K562 (cell line): Measurements from ENCODE around the gene ELMOD1. TPM values are rescaled to one million over a fixed set of nuclear protein-coding genes. Genes with fewer than 3 reads are reported as not detected.

Experiments
- ATAC-seq: fragments of 200-7000 bp; cut with Tn5 transposase; 3 replicates; pipeline ENCODE4 v1.9.1; 2020; ENCODE audit warnings: moderate library complexity
- BruUV-seq: library from RNA; stranded (reverse); fragments of 400-500 nt; replicated peaks from 2 replicates; lab custom pipeline; 2021; lab: Mats Ljungman, UMichigan
- CTCF ChIA-PET: fragments of 300-600 bp; formaldehyde crosslinking; extraction: SDS; loops from one replicate; lab custom pipeline; 2021; ENCODE audit warnings: low intra/inter-chr PET ratio; lab: Yijun Ruan, JAX
- POLR2A ChIA-PET: fragments of 300-600, 350-650 bp; sonication (Branson Sonifier 250); formaldehyde crosslinking; extraction: SDS; loops from one replicate; lab custom pipeline; 2021; ENCODE audit warnings: antibody characterized with exemption, inconsistent platforms; lab: Yijun Ruan, JAX
- DNase-seq, 4 experiments: peaks; one replicate each; pipeline versions ENCODE4 v3.0.0 to v3.0.0-alpha.2; 2011 to 2018; ENCODE audit warnings: low spot score in 3 of 4, mixed read lengths in 3 of 4; ENCODE audit errors: extremely low read depth in 1 of 4
- FAIRE-seq: peaks from 2 replicates; lab custom pipeline; 2011; peaks lifted over from hg19 to GRCh38; lab: Jason Lieb, UNC
- H2AFZ ChIP-seq: 2 replicates; pipeline ENCODE4 v1.6.0; 2011; ENCODE audit warnings: low read depth, low read length, control low read depth, inconsistent platforms
- H3K27ac ChIP-seq: fragments of 200-600 bp; 3 replicates; pipeline ENCODE4 v1.8.0; 2011; ENCODE audit warnings: low read depth, mild to moderate bottlenecking, control low read depth, inconsistent platforms, low read length, moderate library complexity, mixed read lengths; ENCODE audit errors: extremely low read depth
- H3K27me3 ChIP-seq, 2 experiments: fragments of 300-600 bp in 1 of 2; 2 replicates in 1 of 2; 3 replicates in 1 of 2; pipeline versions ENCODE4 v1.6.0 to v1.8.0; 2011; ENCODE audit warnings: inconsistent platforms in 2 of 2, low read length in 2 of 2, mild to moderate bottlenecking in 1 of 2, mixed read lengths in 1 of 2, moderate library complexity in 1 of 2; ENCODE audit not compliant: control insufficient read depth in 2 of 2, insufficient read depth in 2 of 2
- H3K36me3 ChIP-seq: fragments of 300-600 bp; 3 replicates; pipeline ENCODE4 v1.8.0; 2011; ENCODE audit warnings: mild to moderate bottlenecking, low read length, inconsistent platforms; ENCODE audit not compliant: control insufficient read depth, insufficient read depth
- H3K4me1 ChIP-seq, 2 experiments: fragments of 200-600 bp in 1 of 2; replicated peaks in 1 of 2; 2 replicates in 1 of 2; 3 replicates in 1 of 2; pipeline versions ENCODE4 v1.5.1 to v1.8.0; 2011; ENCODE audit warnings: inconsistent platforms in 2 of 2, low read length in 2 of 2, mild to moderate bottlenecking in 1 of 2, mixed read lengths in 1 of 2, moderate library complexity in 1 of 2; ENCODE audit not compliant: control insufficient read depth in 2 of 2, insufficient read depth in 2 of 2
- H3K4me2 ChIP-seq: 2 replicates; pipeline ENCODE4 v1.6.1; 2011; ENCODE audit warnings: low read length, control low read depth, inconsistent platforms, mixed read lengths; ENCODE audit not compliant: insufficient read depth
- H3K4me3 ChIP-seq: fragments of 200-600 bp; sonication (generic), shearing (Covaris generic); 2 replicates; pipeline ENCODE4 v1.5.1; 2016; ENCODE audit warnings: control low read depth, inconsistent platforms
- H3K79me2 ChIP-seq: fragments of 200-600 bp; 3 replicates; pipeline ENCODE4 v1.8.0; 2011; ENCODE audit warnings: low read length, inconsistent platforms; ENCODE audit not compliant: control insufficient read depth, insufficient read depth
- H3K9ac ChIP-seq, 2 experiments: 2 replicates each; pipeline versions ENCODE4 v1.6.0 to v1.6.1; 2011; ENCODE audit warnings: low read depth in 2 of 2, low read length in 2 of 2, control low read depth in 1 of 2, inconsistent platforms in 1 of 2, mild to moderate bottlenecking in 1 of 2, mixed read lengths in 1 of 2; ENCODE audit not compliant: insufficient read depth in 1 of 2
- H3K9me1 ChIP-seq: one replicate; pipeline ENCODE4 v1.6.0; 2011; ENCODE audit warnings: inconsistent platforms, mild to moderate bottlenecking, low read length, moderate library complexity; ENCODE audit not compliant: control insufficient read depth, insufficient read depth
- H3K9me3 ChIP-seq: replicated peaks from 2 replicates; pipeline ENCODE4 v1.5.1; 2011; ENCODE audit warnings: low read depth, low read length, inconsistent platforms; ENCODE audit not compliant: control insufficient read depth, insufficient read depth
- H4K20me1 ChIP-seq: replicated peaks from 2 replicates; pipeline ENCODE4 v1.6.1; 2011; ENCODE audit warnings: low read length, inconsistent platforms, mixed read lengths; ENCODE audit not compliant: control insufficient read depth, insufficient read depth
- BRD4 ChIP-seq: fragments of 200-600 bp; sonication (generic); IDR thresholded peaks from 2 replicates; pipeline ENCODE4 v1.6.1; 2017; ENCODE audit warnings: inconsistent platforms
- CBFA2T2 ChIP-seq: fragments of 450-650 bp; conservative IDR thresholded peaks from 2 replicates; pipeline ENCODE4 v1.6.1; 2017; ENCODE audit warnings: mild to moderate bottlenecking
- ILF3 ChIP-seq: fragments of 450-650 bp; IDR thresholded peaks from 2 replicates; pipeline ENCODE4 v1.6.1; 2018; ENCODE audit warnings: antibody characterized with exemption, mild to moderate bottlenecking, moderate library complexity, borderline replicate concordance
- MBD2 ChIP-seq: sonication (generic); IDR thresholded peaks from 2 replicates; pipeline ENCODE4 v1.6.1; 2016; ENCODE audit warnings: low read depth, borderline replicate concordance
- PYGO2 ChIP-seq: fragments of 450-650 bp; IDR thresholded peaks from 2 replicates; pipeline ENCODE4 v1.6.1; 2016; ENCODE audit warnings: mild to moderate bottlenecking, missing genetic modification characterization, moderate library complexity, missing compliant biosample characterization
- RBFOX2 ChIP-seq: fragments of 200-400 bp; formaldehyde crosslinking; IDR thresholded peaks from 2 replicates; pipeline ENCODE4 v1.6.1; 2017; ENCODE audit warnings: low read depth, mild to moderate bottlenecking, low read length, moderate library complexity
- SAFB2 ChIP-seq: fragments of 200-400 bp; formaldehyde crosslinking; IDR thresholded peaks from 2 replicates; pipeline ENCODE4 v1.6.1; 2018; ENCODE audit warnings: borderline replicate concordance, low read length, low read depth, moderate library complexity; ENCODE audit not compliant: severe bottlenecking
- SIX5 ChIP-seq, 2 experiments: IDR thresholded peaks; 2 replicates each; pipeline ENCODE4 v1.6.1; 2011; ENCODE audit warnings: low read length in 2 of 2, borderline replicate concordance in 1 of 2, low read depth in 1 of 2, mild to moderate bottlenecking in 1 of 2, moderate library complexity in 1 of 2; ENCODE audit not compliant: insufficient read depth in 1 of 2
- TAF15 ChIP-seq: fragments of 200-400 bp; formaldehyde crosslinking; IDR thresholded peaks from 2 replicates; pipeline ENCODE4 v1.6.1; 2017; ENCODE audit warnings: mild to moderate bottlenecking, low read depth, low read length, moderate library complexity
- TBP ChIP-seq: optimal IDR thresholded peaks from 2 replicates; pipeline ENCODE3; 2011; ENCODE audit warnings: low read depth, low read length, improper control_type of control experiment
- TFAP4 ChIP-seq: sonication (generic); formaldehyde crosslinking; IDR thresholded peaks from 2 replicates; pipeline ENCODE4 v1.8.0; 2022; ENCODE audit warnings: missing genetic modification reagents, mild to moderate bottlenecking, moderate library complexity, borderline replicate concordance
- U2AF2 ChIP-seq: fragments of 200-400 bp; formaldehyde crosslinking; optimal IDR thresholded peaks from 2 replicates; pipeline ENCODE3; 2017; ENCODE audit warnings: low read depth, mild to moderate bottlenecking, low read length
- YBX1 ChIP-seq: fragments of 450-650 bp; IDR thresholded peaks from 2 replicates; pipeline ENCODE4 v1.7.1; 2016; ENCODE audit warnings: mild to moderate bottlenecking
- ZBTB5 ChIP-seq: fragments of 450-650 bp; IDR thresholded peaks from 2 replicates; pipeline ENCODE4 v1.6.1; 2017; ENCODE audit warnings: antibody characterized with exemption
- ZNF780A ChIP-seq: fragments of 250-450 bp; sonication (Bioruptor Pico); IDR thresholded peaks from 2 replicates; pipeline ENCODE4 v1.5.0; 2021; ENCODE audit warnings: mild to moderate bottlenecking
- WGBS: fragments of 100-300 bp; shearing (Covaris generic); methylation state at CpG from one replicate; pipeline ENCODE4 v1.1.6; 2016; ENCODE audit warnings: low coverage, mixed read lengths; ENCODE audit not compliant: insufficient coverage; ENCODE audit errors: missing lambda C conversion rate; 5-methylcytosine and 5-hydroxymethylcytosine counted together
- in situ Hi-C: fragments of 300-500 bp; cut with MboI; formaldehyde crosslinking; loops from 4 replicates; pipeline ENCODE4 v1.15.0; 2018; ENCODE audit warnings: inconsistent platforms, mixed read lengths
- intact Hi-C: fragments of 100-400 bp; cut with micrococcal nuclease; formaldehyde crosslinking; loops from 2 replicates; pipeline ENCODE4 v1.14.2; 2022
- polyA plus RNA-seq, 8 experiments: library from polyadenylated mRNA; depleted of rRNA in 4 of 8; stranded (reverse) in 5 of 8; unstranded in 3 of 8; fragments of >200 nt; fragmentation: Nextera tagmentation in 2 of 8; fragmentation: Illumina TruSeq in 1 of 8; extraction: Ambion mirVana in 2 of 8; extraction: Trizol in 1 of 8; gene quantifications; 2 replicates each; pipeline versions ENCODE4 v1.2.1 to v1.2.3, GENCODE V29; 2011 to 2014; ENCODE audit warnings: inconsistent platforms in 1 of 8, missing spikeins in 1 of 8
- total RNA-seq, 7 experiments: library from RNA; depleted of rRNA in 6 of 7; stranded (reverse); fragments of >200 nt in 6 of 7; fragmentation: Illumina TruSeq in 2 of 7; extraction: Trizol in 2 of 7; gene quantifications; 2 replicates each; pipeline versions ENCODE4 v1.2.1 to v1.2.3, GENCODE V29; 2011 to 2021; ENCODE audit warnings: low replicate concordance in 1 of 7

Gene ELMOD1
- total and polyA plus RNA-seq, 9 of the 15 experiments (the other 6 are each of a cell fraction or from before 2014, with no cell fraction given) = not detected

- Histone ChIP-seq H3K27ac (no peak overlapping the region), H3K4me3 (no peak overlapping the region), H2AFZ (no peak overlapping the region), H3K4me2 (no peak overlapping the region), H3K9me3 (no peaks in the 10 kb centered on the region), H3K4me1 (no peaks in the 10 kb centered on the region; a peak in 1 of 5 replicates), H3K36me3 (no peaks in the 10 kb centered on the region), H3K27me3 (0 out of 5 replicates have a peak, but pooled peaks cover 0 to 2% of the 10 kb centered on the region in 2 experiments), H3K79me2 (no peaks in the 10 kb centered on the region), H3K9me1 (no peaks in the 10 kb centered on the region), H3K9ac (no peak overlapping the region)
- POLR2A ChIA-PET = no interaction called here
- WGBS = 0% methylated on average over 3 of the region's 3 CpGs
- FAIRE-seq (no peak), DNase-seq (no peak)
- no TSS peak for BruUV-seq
- intact Hi-C loops = no loop called here
- TF ChIP-seq U2AF2 (no peak), BRD4 (no peak), RBFOX2 (no peak), YBX1 (no peak), SAFB2 (no peak), TFAP4 (no peak), TAF15 (no peak), SIX5 (IDR thresholded peaks at IDR 0.05; ENCODE audit: borderline replicate concordance in 1 of 2, insufficient read depth in 1 of 2, low read depth in 1 of 2, low read length in 2 of 2) (no peak), PYGO2 (tag) (no peak), MBD2 (no peak), ILF3 (no peak), ZNF780A (CRISPR knock-in tag) (no peak), CBFA2T2 (no peak), TBP (no peak), ZBTB5 (no peak)
- TF ChIP-seq, all 486 proteins: peak for 0
- CTCF ChIA-PET = no interaction called here
- no peak for ATAC-seq
- in situ Hi-C loops = no loop called here
- H4K20me1 ChIP-seq = no peaks in the 10 kb centered on the region
Observed at GRCh38 chr11:107583629-107584195, 7.2 kb upstream of the ELMOD1 start.
